ENCODE measurements around the gene BBS12.

Gene BBS12

GRCh38 chr4:122766353-122766705 lies 33.8 kb downstream of the BBS12 start:
- no peak overlapping the region for H3K4me3 ChIP-seq (ENCODE audit: low read depth in 1 of 2, low read length in 2 of 2)
- no peaks in the 10 kb centered on the region for H3K27me3 ChIP-seq (ENCODE audit: low read depth, low read length)
- H3K9me3 ChIP-seq (ENCODE audit: control insufficient read depth in 1 of 2, low read length in 2 of 2) = no peaks in the 10 kb centered on the region
- H3K36me3 ChIP-seq (ENCODE audit: control insufficient read depth in 1 of 2, insufficient read depth in 2 of 2, low read length in 2 of 2) = peaks cover 0 to 11% of the 10 kb centered on the region in 2 donors
- no peaks in the 10 kb centered on the region for H3K4me1 ChIP-seq (ENCODE audit: control insufficient read depth in 1 of 2, insufficient read depth in 2 of 2, low read length in 2 of 2)
- H3K27ac ChIP-seq (ENCODE audit: low read length) = no peak overlapping the region

- H3K4me1 ChIP-seq (ENCODE audit: control insufficient read depth in 1 of 2, insufficient read depth in 2 of 2, low read length in 2 of 2) = no peaks in the 10 kb centered on the region
- H3K27me3 ChIP-seq (ENCODE audit: low read depth, low read length) = no peaks in the 10 kb centered on the region
- H3K27ac ChIP-seq (ENCODE audit: low read length) = no peak overlapping the region
- H3K4me3 ChIP-seq (ENCODE audit: low read depth in 1 of 2, low read length in 2 of 2) = no peak overlapping the region
- peaks cover 0 to 11% of the 10 kb centered on the region in 2 donors for H3K36me3 ChIP-seq (ENCODE audit: control insufficient read depth in 1 of 2, insufficient read depth in 2 of 2, low read length in 2 of 2)
- H3K9me3 ChIP-seq (ENCODE audit: control insufficient read depth in 1 of 2, low read length in 2 of 2) = no peaks in the 10 kb centered on the region
These were observed 34.4 kb downstream of the BBS12 start for GRCh38 chr4:122766950-122767349.

- Histone ChIP-seq H3K4me1 (ENCODE audit: control insufficient read depth in 1 of 2, insufficient read depth in 2 of 2, low read length in 2 of 2) (no peaks in the 10 kb centered on the region), H3K9me3 (ENCODE audit: control insufficient read depth in 1 of 2, low read length in 2 of 2) (no peaks in the 10 kb centered on the region), H3K4me3 (ENCODE audit: low read depth in 1 of 2, low read length in 2 of 2) (no peak overlapping the region), H3K36me3 (ENCODE audit: control insufficient read depth in 1 of 2, insufficient read depth in 2 of 2, low read length in 2 of 2) (no peaks in the 10 kb centered on the region), H3K27ac (ENCODE audit: low read length) (no peak overlapping the region), H3K27me3 (ENCODE audit: low read depth, low read length) (no peaks in the 10 kb centered on the region)
These were observed 39.2 kb downstream of the BBS12 start for GRCh38 chr4:122771724-122772123.

GRCh38 chr4:122772311-122772710 lies 39.8 kb downstream of the BBS12 start:
- Histone ChIP-seq H3K9me3 (ENCODE audit: control insufficient read depth in 1 of 2, low read length in 2 of 2) (no peaks in the 10 kb centered on the region), H3K36me3 (ENCODE audit: control insufficient read depth in 1 of 2, insufficient read depth in 2 of 2, low read length in 2 of 2) (no peaks in the 10 kb centered on the region), H3K4me3 (ENCODE audit: low read depth in 1 of 2, low read length in 2 of 2) (no peak overlapping the region), H3K27me3 (ENCODE audit: low read depth, low read length) (no peaks in the 10 kb centered on the region), H3K27ac (ENCODE audit: low read length) (no peak overlapping the region), H3K4me1 (ENCODE audit: control insufficient read depth in 1 of 2, insufficient read depth in 2 of 2, low read length in 2 of 2) (no peaks in the 10 kb centered on the region)

GRCh38 chr4:122772986-122773385 lies 40.5 kb downstream of the BBS12 start:
- Histone ChIP-seq H3K36me3 (ENCODE audit: control insufficient read depth in 1 of 2, insufficient read depth in 2 of 2, low read length in 2 of 2) (no peaks in the 10 kb centered on the region), H3K27ac (ENCODE audit: low read length) (no peak overlapping the region), H3K4me1 (ENCODE audit: control insufficient read depth in 1 of 2, insufficient read depth in 2 of 2, low read length in 2 of 2) (no peaks in the 10 kb centered on the region), H3K9me3 (ENCODE audit: control insufficient read depth in 1 of 2, low read length in 2 of 2) (no peaks in the 10 kb centered on the region), H3K4me3 (ENCODE audit: low read depth in 1 of 2, low read length in 2 of 2) (no peak overlapping the region), H3K27me3 (ENCODE audit: low read depth, low read length) (no peaks in the 10 kb centered on the region)

- Histone ChIP-seq H3K4me1 (ENCODE audit: control insufficient read depth in 1 of 2, insufficient read depth in 2 of 2, low read length in 2 of 2) (no peaks in the 10 kb centered on the region), H3K36me3 (ENCODE audit: control insufficient read depth in 1 of 2, insufficient read depth in 2 of 2, low read length in 2 of 2) (no peaks in the 10 kb centered on the region), H3K27ac (ENCODE audit: low read length) (no peak overlapping the region), H3K9me3 (ENCODE audit: control insufficient read depth in 1 of 2, low read length in 2 of 2) (peaks cover 0 to 3% of the 10 kb centered on the region in 2 donors), H3K4me3 (ENCODE audit: low read depth in 1 of 2, low read length in 2 of 2) (no peak overlapping the region), H3K27me3 (ENCODE audit: low read depth, low read length) (no peaks in the 10 kb centered on the region)
These were observed 42.5 kb downstream of the BBS12 start for GRCh38 chr4:122775039-122775438.

GRCh38 chr4:122775987-122776836 lies 43.7 kb downstream of the BBS12 start:
- no peak overlapping the region for H3K27ac ChIP-seq (ENCODE audit: low read length)
- no peaks in the 10 kb centered on the region for H3K4me1 ChIP-seq (ENCODE audit: control insufficient read depth in 1 of 2, insufficient read depth in 2 of 2, low read length in 2 of 2)
- H3K9me3 ChIP-seq (ENCODE audit: control insufficient read depth in 1 of 2, low read length in 2 of 2) = peaks cover 0 to 3% of the 10 kb centered on the region in 2 donors
- no peaks in the 10 kb centered on the region for H3K27me3 ChIP-seq (ENCODE audit: low read depth, low read length)
- no peaks in the 10 kb centered on the region for H3K36me3 ChIP-seq (ENCODE audit: control insufficient read depth in 1 of 2, insufficient read depth in 2 of 2, low read length in 2 of 2)
- H3K4me3 ChIP-seq (ENCODE audit: low read depth in 1 of 2, low read length in 2 of 2) = no peak overlapping the region

GRCh38 chr4:122776916-122777315 lies 44.4 kb downstream of the BBS12 start:
- no peak overlapping the region for H3K27ac ChIP-seq (ENCODE audit: low read length)
- H3K4me3 ChIP-seq (ENCODE audit: low read depth in 1 of 2, low read length in 2 of 2) = no peak overlapping the region
- peaks cover 0 to 3% of the 10 kb centered on the region in 2 donors for H3K9me3 ChIP-seq (ENCODE audit: control insufficient read depth in 1 of 2, low read length in 2 of 2)
- H3K27me3 ChIP-seq (ENCODE audit: low read depth, low read length) = no peaks in the 10 kb centered on the region
- H3K36me3 ChIP-seq (ENCODE audit: control insufficient read depth in 1 of 2, insufficient read depth in 2 of 2, low read length in 2 of 2) = no peaks in the 10 kb centered on the region
- no peaks in the 10 kb centered on the region for H3K4me1 ChIP-seq (ENCODE audit: control insufficient read depth in 1 of 2, insufficient read depth in 2 of 2, low read length in 2 of 2)

- Histone ChIP-seq H3K4me3 (ENCODE audit: low read depth in 1 of 2, low read length in 2 of 2) (no peak overlapping the region), H3K9me3 (ENCODE audit: control insufficient read depth in 1 of 2, low read length in 2 of 2) (peaks cover 0 to 3% of the 10 kb centered on the region in 2 donors), H3K4me1 (ENCODE audit: control insufficient read depth in 1 of 2, insufficient read depth in 2 of 2, low read length in 2 of 2) (no peaks in the 10 kb centered on the region), H3K27ac (ENCODE audit: low read length) (no peak overlapping the region), H3K27me3 (ENCODE audit: low read depth, low read length) (no peaks in the 10 kb centered on the region), H3K36me3 (ENCODE audit: control insufficient read depth in 1 of 2, insufficient read depth in 2 of 2, low read length in 2 of 2) (no peaks in the 10 kb centered on the region)
These were observed 45.6 kb downstream of the BBS12 start for GRCh38 chr4:122777846-122778673.

- peaks cover 0 to 4% of the 10 kb centered on the region in 2 donors for H3K4me1 ChIP-seq (ENCODE audit: control insufficient read depth in 1 of 2, insufficient read depth in 2 of 2, low read length in 2 of 2)
- H3K9me3 ChIP-seq (ENCODE audit: control insufficient read depth in 1 of 2, low read length in 2 of 2) = peaks cover 0 to 3% of the 10 kb centered on the region in 2 donors
- H3K4me3 ChIP-seq (ENCODE audit: low read depth in 1 of 2, low read length in 2 of 2) = no peak overlapping the region
- no peak overlapping the region for H3K27ac ChIP-seq (ENCODE audit: low read length)
- H3K27me3 ChIP-seq (ENCODE audit: low read depth, low read length) = no peaks in the 10 kb centered on the region
- H3K36me3 ChIP-seq (ENCODE audit: control insufficient read depth in 1 of 2, insufficient read depth in 2 of 2, low read length in 2 of 2) = no peaks in the 10 kb centered on the region
These were observed 49.0 kb downstream of the BBS12 start for GRCh38 chr4:122781486-122781885.

- Histone ChIP-seq H3K4me1 (ENCODE audit: control insufficient read depth in 1 of 2, insufficient read depth in 2 of 2, low read length in 2 of 2) (peaks cover 0 to 4% of the 10 kb centered on the region in 2 donors), H3K4me3 (ENCODE audit: low read depth in 1 of 2, low read length in 2 of 2) (no peak overlapping the region)
These were observed 51.1 kb downstream of the BBS12 start for GRCh38 chr4:122783301-122784215.

More at GRCh38 chr4:122783301-122784215, 51.1 kb downstream of the BBS12 start:
- H3K36me3 ChIP-seq (ENCODE audit: control insufficient read depth in 1 of 2, insufficient read depth in 2 of 2, low read length in 2 of 2) = no peaks in the 10 kb centered on the region
- H3K27ac ChIP-seq (ENCODE audit: low read length) = peak overlapping the region; percentile 43
- no peaks in the 10 kb centered on the region for H3K27me3 ChIP-seq (ENCODE audit: low read depth, low read length)
- H3K9me3 ChIP-seq (ENCODE audit: control insufficient read depth in 1 of 2, low read length in 2 of 2) = peaks cover 0 to 3% of the 10 kb centered on the region in 2 donors
